Upper lobe of left lung (tissue), 6 donors: Measurements from ENCODE around the gene SUPT16H. TPM values are rescaled to one million over a fixed set of nuclear protein-coding genes. Genes with fewer than 3 reads are reported as not detected.
A peak's percentile ranks its signal among the peaks of the same experiment; 100 is the strongest.

Experiments
- ATAC-seq, 2 donors: fragments of 200-7000 bp; cut with Tn5 transposase; one replicate each; pipeline ENCODE4 v1.9.1; 2022; ENCODE audit warnings: mild to moderate bottlenecking in 2 of 2, moderate library complexity in 2 of 2; ENCODE audit not compliant: low FRiP score in 2 of 2
- DNase-seq, 2 donors: peaks; one replicate each; pipeline ENCODE4 v3.0.0-alpha.2; 2019 to 2020
- H3K27ac ChIP-seq, 4 donors: fragments of 200-600 bp; sonication (generic); one replicate each; pipeline ENCODE4 v1.5.1; 2016 to 2019
- H3K27me3 ChIP-seq, 4 donors: fragments of 200-600 bp; sonication (generic); one replicate each; pipeline ENCODE4 v1.5.1; 2017 to 2019
- H3K36me3 ChIP-seq, 4 donors: fragments of 200-600 bp; sonication (generic); one replicate each; pipeline ENCODE4 v1.5.1; 2016 to 2019
- H3K4me1 ChIP-seq, 4 donors: fragments of 200-600 bp; sonication (generic); one replicate each; pipeline ENCODE4 v1.5.1; 2018 to 2019
- H3K4me3 ChIP-seq, 4 donors: fragments of 200-600 bp; sonication (generic); one replicate each; pipeline ENCODE4 v1.5.1; 2017 to 2019; ENCODE audit warnings: mild to moderate bottlenecking in 2 of 4, moderate library complexity in 1 of 4
- H3K9me3 ChIP-seq, 4 donors: fragments of 200-600 bp; sonication (generic); one replicate each; pipeline ENCODE4 v1.5.1; 2018 to 2019
- CTCF ChIP-seq, 6 experiments: fragments of 450-650 bp in 4 of 6; fragments of 200-600 bp in 2 of 6; sonication (generic) in 2 of 6; IDR thresholded peaks; one replicate each; pipeline ENCODE4 v1.5.1; 2016 to 2019; ENCODE audit warnings: antibody characterized with exemption in 6 of 6
- EP300 ChIP-seq, 4 donors: sonication (generic); formaldehyde crosslinking; IDR thresholded peaks; one replicate each; pipeline ENCODE4 v1.5.1; 2017; ENCODE audit warnings: antibody characterized with exemption in 4 of 4, control low read depth in 2 of 4
- POLR2A ChIP-seq, 4 donors: fragments of 450-650 bp; IDR thresholded peaks; one replicate each; pipeline ENCODE4 v1.5.1; 2016 to 2017; ENCODE audit warnings: antibody characterized with exemption in 4 of 4, mild to moderate bottlenecking in 2 of 4
- POLR2AphosphoS5 ChIP-seq, 2 donors: sonication (generic); formaldehyde crosslinking; IDR thresholded peaks; one replicate each; pipeline ENCODE4 v1.5.1; 2017; ENCODE audit warnings: antibody characterized with exemption in 2 of 2
- WGBS, 2 donors: methylation state at CpG; one replicate each; pipeline ENCODE4 v1.1.5; 2017 to 2018; 5-methylcytosine and 5-hydroxymethylcytosine counted together
- total RNA-seq, 6 donors: library from RNA; depleted of rRNA in 4 of 6; stranded (reverse); fragments of >200 nt in 4 of 6; gene quantifications; one replicate each; pipeline versions ENCODE4 v1.1.0 to v1.2.1, GENCODE V29; 2016 to 2021
- donor health status: DM: no; HTN: no; CAD: no; lungs with moderate emphysema.
- donor health status: DM: no; HTN: yes; CAD: no; lungs with severe emphysema.

Gene SUPT16H
- total RNA-seq, 6 donors from 2014 or later: 20.1 to 52.0 (median 47.3) TPM

GRCh38 chr14:21343035-21343794 lies 40.6 kb downstream of the SUPT16H start:
- 69 to 77% methylated on average over 13 of the region's 13 CpGs for WGBS, 2 donors
- Histone ChIP-seq H3K36me3 (no peaks in the 10 kb centered on the region), H3K4me1 (no peaks in the 10 kb centered on the region), H3K27me3 (no peaks in the 10 kb centered on the region), H3K9me3 (no peaks in the 10 kb centered on the region), H3K27ac (no peak overlapping the region), H3K4me3 (no peak overlapping the region)
- TF ChIP-seq POLR2A (IDR thresholded peaks at IDR 0.05) (no peak), CTCF (IDR thresholded peaks at IDR 0.05) (no peak), POLR2AphosphoS5 (IDR thresholded peaks at IDR 0.05) (no peak), EP300 (IDR thresholded peaks at IDR 0.05) (no peak)
- DNase-seq: no peak
- peak in 1 of 2 donors; percentile 38 for ATAC-seq

GRCh38 chr14:21334202-21334906 lies 49.5 kb downstream of the SUPT16H start:
- Histone ChIP-seq H3K4me1 (no peaks in the 10 kb centered on the region), H3K4me3 (no peak overlapping the region), H3K27ac (no peak overlapping the region), H3K27me3 (no peaks in the 10 kb centered on the region), H3K9me3 (no peaks in the 10 kb centered on the region), H3K36me3 (no peaks in the 10 kb centered on the region)
- TF ChIP-seq EP300 (IDR thresholded peaks at IDR 0.05): no peak
- no peak for TF ChIP-seq CTCF (IDR thresholded peaks at IDR 0.05)
- TF ChIP-seq POLR2A (IDR thresholded peaks at IDR 0.05): no peak
- TF ChIP-seq POLR2AphosphoS5 (IDR thresholded peaks at IDR 0.05): no peak
- WGBS, 2 donors: 84 to 94% methylated on average over 9 of the region's 9 CpGs
- ATAC-seq (no peak), DNase-seq (no peak)

- no peak overlapping the region for H3K27ac ChIP-seq
- no peak overlapping the region for H3K4me3 ChIP-seq
- WGBS, 2 donors: 73 to 93% methylated on average over 2 of the region's 2 CpGs
- DNase-seq (no peak), ATAC-seq (no peak)
- H3K4me1 ChIP-seq: no peaks in the 10 kb centered on the region
- no peaks in the 10 kb centered on the region for H3K9me3 ChIP-seq
- TF ChIP-seq EP300 (IDR thresholded peaks at IDR 0.05): no peak
- no peak for TF ChIP-seq POLR2A (IDR thresholded peaks at IDR 0.05)
- TF ChIP-seq POLR2AphosphoS5 (IDR thresholded peaks at IDR 0.05): no peak
- TF ChIP-seq CTCF (IDR thresholded peaks at IDR 0.05): no peak
- no peaks in the 10 kb centered on the region for H3K36me3 ChIP-seq
- H3K27me3 ChIP-seq: no peaks in the 10 kb centered on the region
Measured at GRCh38 chr14:21332950-21333349, 50.9 kb downstream of the SUPT16H start.

GRCh38 chr14:21326972-21327371 lies 56.8 kb downstream of the SUPT16H start:
- no peak for DNase-seq
- no peaks in the 10 kb centered on the region for H3K27me3 ChIP-seq
- TF ChIP-seq POLR2AphosphoS5 (IDR thresholded peaks at IDR 0.05): no peak
- TF ChIP-seq EP300 (IDR thresholded peaks at IDR 0.05): no peak
- no peak for TF ChIP-seq CTCF (IDR thresholded peaks at IDR 0.05)
- TF ChIP-seq POLR2A (IDR thresholded peaks at IDR 0.05): no peak
- H3K4me1 ChIP-seq: no peaks in the 10 kb centered on the region
- H3K27ac ChIP-seq: no peak overlapping the region
- no peak for ATAC-seq
- no peak overlapping the region for H3K4me3 ChIP-seq
- H3K9me3 ChIP-seq: no peaks in the 10 kb centered on the region
- 78 to 91% methylated on average over 1 of the region's 1 CpG for WGBS, 2 donors
- no peaks in the 10 kb centered on the region for H3K36me3 ChIP-seq
